NOMO-1 treated with DMSO at 0.1 percent for 48 hours (cell line): ENCODE results near the gene KRTAP10-8.
"Not testable (repeated sequence)": the region's sequence is repeated elsewhere in the genome, so short reads cannot be mapped to it uniquely, and the experiment has no call there.

ENCODE experiments used
- DNase-seq: peaks from one replicate; lab custom pipeline; 2025; ENCODE audit not compliant: unreplicated experiment; lab: John Stamatoyannopoulos, UW

KRTAP10-8 gene

DNA sequence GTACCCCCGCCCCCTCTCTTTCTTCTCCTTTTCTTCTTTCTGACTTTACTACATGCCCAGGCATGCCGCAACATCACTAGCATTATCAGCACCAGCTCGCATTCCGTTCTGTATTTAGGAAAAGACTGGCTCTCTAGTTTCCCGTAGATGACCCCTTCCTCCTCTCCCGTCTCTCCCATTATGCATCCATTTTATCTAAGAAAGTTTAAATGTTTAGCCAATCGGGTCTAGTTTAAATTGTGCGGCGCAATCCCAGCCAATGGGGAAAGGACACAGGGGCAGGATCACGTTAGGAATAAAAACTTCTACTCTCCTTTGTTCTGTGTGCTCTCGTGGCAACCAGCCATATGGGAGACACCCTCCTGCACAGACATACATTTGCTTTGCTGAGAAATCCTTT is 13.8 kb upstream of the KRTAP10-8 start:
- no peak for DNase-seq

DNA sequence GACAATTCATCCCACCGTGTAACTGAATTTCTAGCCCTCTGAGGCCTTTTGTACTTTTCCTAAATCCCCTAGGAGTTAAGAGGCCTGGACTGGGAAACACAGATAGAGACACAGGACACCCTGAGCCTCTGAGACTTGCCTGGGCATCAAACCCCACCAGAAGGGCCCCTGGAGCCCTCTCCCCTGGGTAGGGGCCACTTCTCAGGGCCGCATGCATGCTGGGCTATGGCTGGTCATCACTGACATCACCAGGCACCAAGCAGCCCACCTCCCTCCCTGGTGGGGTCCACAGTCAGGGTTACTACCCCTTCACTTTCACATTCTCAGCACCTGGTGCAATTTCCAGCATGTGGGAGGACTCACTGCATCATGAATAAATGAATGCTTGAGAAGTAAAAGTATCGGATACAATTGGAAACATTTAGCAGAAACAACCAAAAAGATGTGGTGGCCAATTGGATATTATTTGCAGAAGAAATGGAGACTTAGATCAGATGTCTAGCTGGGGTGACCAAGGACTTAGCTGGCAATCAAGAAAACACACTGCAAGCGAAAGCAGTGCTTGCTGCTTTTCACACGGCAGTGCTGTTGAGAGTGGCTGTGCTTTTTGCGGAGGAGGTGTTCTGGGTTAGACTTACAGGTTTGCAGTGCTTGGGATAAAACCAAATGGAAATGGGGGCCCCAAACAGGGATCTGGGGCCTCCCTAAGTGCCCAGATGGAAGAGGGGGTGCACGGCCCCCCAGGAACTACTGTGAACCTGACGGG is 12.4 kb upstream of the KRTAP10-8 start:
- DNase-seq: no peak

DNA sequence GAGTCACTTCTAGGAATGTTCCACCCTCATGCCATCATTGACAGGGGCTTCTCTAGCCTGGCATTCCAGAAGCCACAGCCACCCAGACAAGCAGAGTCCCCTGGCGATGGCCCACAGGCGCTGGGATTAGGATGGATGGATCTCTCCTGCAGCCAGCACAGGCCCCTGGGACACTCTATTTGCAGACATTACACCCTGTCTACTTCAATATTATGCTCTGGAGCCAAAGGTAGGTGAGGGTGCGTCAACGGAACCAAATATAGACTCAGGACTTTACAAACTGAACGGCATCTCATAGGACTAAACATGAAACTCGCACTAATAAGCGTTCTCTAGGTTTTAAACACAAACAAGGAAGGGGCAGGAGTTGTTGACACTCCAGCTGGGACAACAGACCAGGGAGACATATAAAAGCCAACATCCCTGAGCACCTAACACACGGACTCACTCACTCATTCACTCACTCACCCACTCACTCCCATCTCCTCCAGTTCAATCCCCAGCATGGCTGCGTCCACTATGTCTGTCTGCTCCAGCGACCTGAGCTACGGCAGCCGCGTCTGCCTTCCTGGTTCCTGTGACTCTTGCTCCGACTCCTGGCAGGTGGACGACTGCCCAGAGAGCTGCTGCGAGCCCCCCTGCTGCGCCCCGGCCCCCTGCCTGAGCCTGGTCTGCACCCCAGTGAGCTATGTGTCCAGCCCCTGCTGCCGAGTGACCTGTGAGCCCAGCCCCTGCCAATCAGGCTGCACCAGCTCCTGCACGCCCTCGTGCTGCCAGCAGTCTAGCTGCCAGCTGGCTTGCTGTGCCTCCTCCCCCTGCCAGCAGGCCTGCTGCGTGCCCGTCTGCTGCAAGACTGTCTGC is 11.5 kb upstream of the KRTAP10-8 start, which contains the start of gene KRTAP10-7:
Gene KRTAP10-7 (plus strand): TSS at position 480 of the 861 bp plus-strand sequence. CDS start 25 bp downstream, at position 505.
- not testable (repeated sequence) for DNase-seq

DNA sequence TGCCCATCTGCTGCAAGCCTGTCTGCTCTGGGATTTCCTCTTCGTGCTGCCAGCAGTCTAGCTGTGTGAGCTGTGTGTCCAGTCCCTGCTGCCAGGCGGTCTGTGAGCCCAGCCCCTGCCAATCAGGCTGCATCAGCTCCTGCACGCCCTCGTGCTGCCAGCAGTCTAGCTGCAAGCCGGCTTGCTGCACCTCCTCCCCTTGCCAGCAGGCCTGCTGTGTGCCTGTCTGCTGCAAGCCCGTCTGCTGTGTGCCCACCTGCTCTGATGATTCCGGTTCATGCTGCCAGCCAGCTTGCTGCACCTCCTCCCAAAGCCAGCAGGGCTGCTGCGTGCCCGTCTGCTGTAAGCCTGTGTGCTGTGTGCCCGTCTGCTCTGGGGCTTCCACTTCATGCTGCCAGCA is 10.8 kb upstream of the KRTAP10-8 start:
- DNase-seq: not testable (repeated sequence)

DNA sequence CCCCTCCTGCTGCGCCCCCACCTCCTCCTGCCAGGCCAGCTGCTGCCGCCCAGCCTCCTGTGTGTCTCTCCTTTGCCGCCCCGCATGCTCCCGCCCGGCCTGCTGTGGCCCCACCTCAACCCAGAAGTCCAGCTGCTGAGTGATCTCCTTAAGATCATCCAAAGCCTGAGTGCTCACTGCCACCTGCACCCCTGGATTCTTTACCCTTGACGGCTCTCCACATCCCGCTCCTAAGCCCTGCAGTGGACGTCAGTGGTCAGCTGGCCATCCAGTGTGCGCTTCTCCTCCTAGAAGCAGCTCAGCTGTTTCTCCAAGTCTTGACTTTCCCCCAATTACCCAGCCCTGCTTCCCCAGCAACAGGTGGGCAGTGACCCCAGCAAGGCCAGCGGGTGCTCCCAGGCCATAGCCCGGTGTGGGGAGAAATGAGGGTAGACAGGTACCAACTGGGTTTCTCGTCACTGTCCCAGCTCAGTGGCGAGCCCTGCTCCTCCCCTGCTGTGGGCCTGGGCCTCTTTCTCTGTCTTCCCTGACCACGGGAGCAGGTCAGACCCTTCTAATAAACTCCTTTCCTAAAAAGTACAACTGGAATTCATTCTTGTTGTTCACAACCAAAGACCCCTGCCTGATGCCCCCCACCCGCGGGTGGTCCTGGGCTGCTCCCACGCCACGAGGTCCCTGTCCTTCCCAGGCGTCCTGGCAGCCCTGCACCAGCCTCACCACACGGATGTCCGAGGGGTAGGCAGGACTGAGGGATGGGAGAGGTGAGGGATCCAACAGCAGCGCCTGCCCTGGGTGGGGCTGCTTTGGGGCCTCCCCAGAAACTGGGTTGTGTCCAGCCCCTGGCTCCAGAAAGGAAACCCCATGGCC is 10.1 kb upstream of the KRTAP10-8 start:
- DNase-seq: no peak

DNA sequence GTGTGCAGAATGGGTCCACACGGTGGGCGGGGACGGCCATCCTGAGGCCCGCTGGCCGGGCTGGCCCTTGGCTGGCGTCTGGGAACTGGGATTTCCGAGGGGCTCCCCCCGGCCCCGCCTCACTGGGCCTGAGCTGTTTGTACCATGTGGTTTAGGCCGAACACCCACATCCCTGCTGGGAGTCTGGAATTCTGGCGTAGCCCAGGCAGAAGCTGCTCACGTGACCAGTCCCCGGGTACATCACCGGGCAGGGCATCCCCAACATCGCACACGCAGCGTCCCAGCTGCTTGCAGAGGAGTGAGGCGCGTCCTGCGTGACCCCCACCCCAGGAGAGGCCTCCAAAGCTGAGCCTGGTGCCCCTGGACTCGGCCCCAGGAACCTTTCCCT is 9.4 kb upstream of the KRTAP10-8 start:
- no peak for DNase-seq

DNA sequence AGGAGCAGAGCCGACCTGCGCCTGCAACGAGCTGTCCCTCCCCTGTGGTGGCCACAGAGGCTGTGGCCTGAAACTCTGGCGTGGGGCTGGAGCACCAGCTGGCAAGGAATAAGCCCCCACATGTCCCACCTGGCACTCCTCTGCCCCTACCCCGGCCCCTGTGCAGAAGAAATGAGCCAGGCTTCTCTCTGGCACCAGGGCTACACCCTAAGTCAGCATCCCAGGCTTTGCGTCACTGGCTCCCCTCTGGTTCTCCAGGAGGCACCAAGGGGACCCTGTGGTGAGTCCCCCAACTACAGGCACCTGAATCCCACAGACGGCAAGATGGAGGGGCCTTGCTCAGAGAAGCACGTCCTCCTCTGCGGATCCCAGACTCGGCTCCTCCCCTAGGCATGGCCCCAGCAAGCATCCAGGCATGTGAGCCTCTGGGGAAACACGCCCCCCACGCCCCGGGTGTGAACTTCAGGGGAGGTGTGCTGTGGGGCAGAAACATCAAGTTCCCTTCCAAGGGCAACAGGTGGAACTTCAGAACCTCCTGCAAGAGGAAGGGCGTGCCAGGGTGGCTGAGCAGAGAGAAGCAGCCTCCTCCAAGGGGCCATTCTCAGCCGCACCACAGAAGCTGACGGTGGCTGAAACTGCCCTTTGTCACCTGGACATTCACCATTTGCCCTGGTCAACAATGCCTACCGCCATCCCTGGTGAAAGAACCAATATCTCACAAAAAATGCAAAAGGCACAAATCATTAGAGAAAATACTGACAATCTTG is 8.6 kb upstream of the KRTAP10-8 start:
- DNase-seq: no peak

DNA sequence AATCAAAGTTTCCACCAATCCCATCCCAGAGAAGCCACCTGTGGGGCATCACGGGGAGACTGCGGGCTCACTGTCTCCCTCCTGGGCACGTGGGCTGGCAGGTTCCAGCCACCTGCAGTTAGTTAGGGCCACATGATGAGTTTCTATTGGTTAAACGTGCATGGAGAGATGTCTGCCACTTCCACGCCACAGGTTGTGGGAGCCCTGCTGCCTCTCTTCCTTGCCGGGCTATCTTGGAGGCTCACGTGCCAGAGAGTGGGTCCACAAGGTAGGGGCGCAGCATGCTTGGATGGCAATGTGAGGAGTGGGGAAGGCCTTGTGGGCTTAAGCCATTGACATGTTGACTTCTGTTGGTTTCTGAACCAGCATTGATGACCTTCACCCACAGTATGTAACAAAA is 8.0 kb upstream of the KRTAP10-8 start:
- DNase-seq: no peak

DNA sequence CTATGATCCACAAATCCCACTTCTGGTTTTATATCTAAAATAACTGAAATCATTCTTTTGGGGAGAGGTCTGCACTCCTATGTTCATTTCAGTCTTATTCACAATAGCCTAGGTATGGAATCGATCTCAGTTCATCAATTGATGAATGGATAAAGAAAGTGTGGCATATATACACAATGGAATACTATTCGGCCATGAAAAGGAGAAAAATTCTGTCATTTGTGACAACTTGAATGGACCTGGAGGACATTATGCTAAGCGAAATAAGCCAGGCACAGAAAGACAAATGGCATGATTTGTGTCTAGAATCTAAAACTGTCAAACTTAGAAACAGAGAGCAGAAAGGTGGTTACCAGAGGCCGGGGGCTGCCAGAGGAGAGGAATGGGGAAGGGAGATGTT is 5.4 kb upstream of the KRTAP10-8 start:
- DNase-seq: no peak

DNA sequence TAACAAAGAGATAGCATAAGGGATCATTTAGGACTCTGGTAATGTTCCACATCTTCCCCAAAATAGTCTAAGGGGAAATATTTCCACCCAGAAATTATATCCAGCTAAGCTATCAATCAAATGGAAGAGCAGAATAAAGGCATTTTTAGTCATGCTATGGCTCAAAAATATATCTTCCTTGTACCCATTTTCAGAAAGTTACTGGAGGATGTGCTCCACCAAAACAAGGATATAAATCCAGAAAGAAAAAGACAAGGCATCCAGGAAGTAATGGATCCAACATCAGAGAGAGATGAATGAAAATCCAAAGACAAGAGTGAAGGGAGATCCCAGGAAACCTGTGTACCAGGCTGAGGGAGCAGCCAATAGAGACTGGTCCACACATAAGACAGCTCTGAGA is 2.7 kb upstream of the KRTAP10-8 start:
- DNase-seq: no peak

DNA sequence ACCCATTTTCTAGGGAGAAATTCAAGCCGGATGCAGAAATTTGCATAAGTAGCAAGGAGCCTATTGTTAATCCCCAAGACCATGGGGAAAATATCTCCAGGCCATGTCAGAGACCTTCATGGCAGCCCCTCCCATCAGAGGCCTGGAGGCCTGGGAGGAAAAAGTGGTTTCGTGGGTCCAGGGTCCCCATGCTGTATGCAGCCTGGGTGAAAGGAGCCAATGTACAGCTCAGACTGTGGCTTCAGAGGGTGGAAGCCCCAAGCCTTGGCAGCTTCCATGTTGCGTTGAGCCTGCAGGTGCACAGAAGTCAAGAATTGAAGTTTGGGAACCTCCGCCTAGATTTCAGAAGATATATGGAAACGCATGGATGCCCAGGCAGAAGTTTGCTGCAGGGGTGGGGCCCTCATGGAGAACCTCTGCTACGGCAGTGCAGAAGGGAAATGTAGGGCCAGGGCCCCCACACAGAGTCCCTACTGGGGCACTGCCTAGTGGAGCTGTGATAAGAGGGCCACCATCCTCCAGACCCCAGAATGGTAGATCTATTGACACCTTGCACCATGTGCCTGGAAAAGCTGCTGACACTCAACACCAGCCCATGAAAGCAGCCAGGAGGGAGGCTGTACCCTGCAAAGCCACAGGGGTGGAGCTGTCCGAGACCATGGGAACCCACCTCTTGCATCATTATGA is 1.6 kb upstream of the KRTAP10-8 start:
- DNase-seq: not testable (repeated sequence)

DNA sequence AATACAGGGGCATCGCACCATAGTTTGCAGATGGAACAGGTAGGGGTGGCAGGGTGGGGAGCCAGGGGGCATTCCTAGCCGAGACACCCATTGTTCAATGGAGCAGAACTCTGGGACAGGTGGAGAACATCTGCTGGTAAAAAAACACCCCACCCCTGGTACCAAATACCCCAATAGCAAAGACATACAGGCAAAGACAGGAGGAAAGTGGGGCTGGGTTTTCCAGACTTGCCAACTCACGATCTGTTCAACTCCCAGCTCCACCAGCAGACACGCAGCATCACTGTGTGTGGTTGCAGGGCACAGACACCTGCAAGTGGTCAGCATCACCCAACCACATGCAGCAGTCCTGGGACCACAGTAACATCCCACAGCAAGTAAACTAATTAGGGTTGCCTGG is 328 bp upstream of the KRTAP10-8 start:
- DNase-seq: no peak

DNA sequence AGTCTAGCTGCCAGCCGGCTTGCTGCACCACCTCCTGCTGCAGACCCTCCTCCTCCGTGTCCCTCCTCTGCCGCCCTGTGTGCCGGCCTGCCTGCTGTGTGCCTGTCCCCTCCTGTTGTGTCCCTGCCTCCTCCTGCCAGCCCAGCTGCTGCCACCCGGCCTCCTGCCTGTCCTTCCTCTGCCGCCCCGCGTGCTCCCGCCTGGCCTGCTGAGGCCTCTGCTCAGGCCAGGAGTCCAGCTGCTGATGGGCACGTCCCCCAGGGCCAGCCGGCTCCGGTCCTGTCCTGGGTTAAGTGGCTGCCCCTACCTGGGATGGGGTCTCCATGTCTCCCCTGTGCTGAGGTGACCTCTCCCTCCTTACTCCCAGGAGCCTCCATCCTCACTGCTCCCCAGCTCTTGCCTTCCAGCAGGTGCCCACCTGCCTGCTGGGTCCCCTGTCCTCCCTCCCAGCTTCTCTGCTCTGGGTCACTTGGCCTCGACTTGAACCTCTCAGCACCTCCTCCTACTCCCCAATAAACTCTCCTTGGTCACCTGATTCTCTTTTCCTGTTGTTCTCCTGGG is 870 bp downstream of the KRTAP10-8 start:
- no peak for DNase-seq

DNA sequence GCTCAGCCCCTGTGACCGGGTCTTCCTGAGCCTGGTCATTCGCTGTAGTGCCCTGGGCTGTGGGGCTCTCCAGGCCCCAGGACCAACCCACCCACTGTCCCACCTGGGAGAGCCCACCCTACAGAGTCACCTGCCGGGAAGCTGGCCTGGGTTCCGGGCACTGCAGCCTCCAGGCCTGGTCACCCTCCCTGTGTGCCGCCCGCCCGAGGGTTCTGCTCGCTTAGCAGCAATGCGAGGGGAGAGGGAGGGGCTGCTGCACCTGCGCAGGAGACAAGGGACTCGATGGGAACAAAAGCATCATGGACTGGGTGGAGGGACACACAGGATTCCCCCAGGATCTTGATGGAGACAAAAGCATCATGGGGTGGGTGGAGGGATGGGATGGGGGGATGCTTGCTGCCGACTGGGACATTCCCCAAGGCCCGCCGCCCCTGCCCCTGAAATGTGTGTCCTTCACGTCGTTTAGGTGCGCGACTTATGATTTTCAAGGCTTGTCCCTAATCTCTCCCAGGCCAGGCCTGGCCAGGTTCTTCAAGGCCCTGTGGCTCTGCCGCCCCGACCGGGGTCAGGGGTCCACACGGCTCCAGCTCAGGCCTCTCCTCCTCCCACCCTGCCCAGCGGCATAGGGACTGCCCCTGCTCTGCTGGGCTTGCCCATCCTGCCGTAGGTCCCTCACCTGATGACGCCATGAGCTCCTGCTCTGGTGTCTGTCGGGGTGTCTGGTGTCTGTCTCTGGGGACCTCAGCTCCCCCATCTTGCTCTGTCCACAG is 1.7 kb downstream of the KRTAP10-8 start:
- DNase-seq: no peak

DNA sequence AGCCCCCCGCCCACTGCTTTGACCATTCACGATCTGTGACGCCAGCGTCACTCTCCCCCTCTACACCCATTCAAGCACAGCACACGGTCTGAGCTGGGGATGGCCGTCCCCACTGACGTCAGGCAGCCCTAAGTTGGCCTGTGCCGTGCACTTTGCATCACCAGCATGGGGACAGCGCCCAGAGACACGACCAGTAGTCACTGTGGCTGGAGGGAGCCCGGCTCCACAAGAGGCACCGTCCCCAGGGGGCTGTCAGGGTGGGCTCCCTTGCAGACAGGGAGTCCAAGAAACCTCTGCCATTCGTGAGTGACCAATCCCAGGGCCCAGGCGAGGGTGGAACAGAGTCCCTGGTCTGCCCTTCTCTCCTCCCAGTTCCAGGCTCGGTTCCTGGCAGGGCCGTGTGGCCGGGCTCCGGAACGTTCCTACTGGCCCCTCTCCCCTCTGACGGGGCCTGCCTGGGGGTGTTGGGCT is 2.3 kb downstream of the KRTAP10-8 start:
- no peak for DNase-seq

DNA sequence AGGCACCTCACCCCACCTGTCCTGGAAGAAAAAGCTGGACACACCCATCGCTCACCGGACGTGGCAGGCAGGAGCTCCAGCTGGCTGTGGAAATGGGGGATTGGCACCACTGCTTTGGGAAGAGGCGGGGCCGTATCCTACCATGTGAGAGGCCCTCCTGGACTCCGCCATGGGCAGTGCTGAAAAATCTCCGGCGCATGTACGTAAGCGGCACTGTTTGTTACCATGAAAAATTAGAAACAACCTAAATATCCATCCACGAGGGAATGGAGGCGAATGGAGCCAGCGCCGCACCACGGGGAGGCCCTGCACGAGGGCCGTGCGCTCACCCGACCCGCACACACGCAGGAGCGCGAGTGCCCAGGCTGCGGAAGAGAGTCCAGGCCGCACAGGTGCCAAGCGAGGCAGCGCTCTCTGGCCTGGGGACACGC is 3.1 kb downstream of the KRTAP10-8 start:
- DNase-seq: no peak

DNA sequence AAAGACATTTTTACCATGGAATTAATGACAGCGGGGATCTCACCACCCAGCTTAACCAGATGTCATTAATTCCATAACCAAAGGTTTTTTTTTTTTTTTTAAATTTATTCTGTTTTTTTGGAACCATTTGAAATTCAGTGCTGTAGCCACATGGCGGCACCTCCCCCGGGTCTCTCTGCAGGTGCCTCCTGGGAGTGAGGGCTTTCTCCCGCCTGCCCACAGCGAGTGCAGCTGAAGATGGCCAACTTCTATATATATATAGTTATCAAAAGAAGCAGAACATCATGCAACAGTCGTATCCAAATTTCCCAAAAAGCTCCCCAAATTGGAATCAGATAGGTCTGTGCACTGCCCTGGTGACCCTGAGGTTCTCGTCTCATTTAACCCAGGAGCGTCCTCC is 3.6 kb downstream of the KRTAP10-8 start:
- no peak for DNase-seq

DNA sequence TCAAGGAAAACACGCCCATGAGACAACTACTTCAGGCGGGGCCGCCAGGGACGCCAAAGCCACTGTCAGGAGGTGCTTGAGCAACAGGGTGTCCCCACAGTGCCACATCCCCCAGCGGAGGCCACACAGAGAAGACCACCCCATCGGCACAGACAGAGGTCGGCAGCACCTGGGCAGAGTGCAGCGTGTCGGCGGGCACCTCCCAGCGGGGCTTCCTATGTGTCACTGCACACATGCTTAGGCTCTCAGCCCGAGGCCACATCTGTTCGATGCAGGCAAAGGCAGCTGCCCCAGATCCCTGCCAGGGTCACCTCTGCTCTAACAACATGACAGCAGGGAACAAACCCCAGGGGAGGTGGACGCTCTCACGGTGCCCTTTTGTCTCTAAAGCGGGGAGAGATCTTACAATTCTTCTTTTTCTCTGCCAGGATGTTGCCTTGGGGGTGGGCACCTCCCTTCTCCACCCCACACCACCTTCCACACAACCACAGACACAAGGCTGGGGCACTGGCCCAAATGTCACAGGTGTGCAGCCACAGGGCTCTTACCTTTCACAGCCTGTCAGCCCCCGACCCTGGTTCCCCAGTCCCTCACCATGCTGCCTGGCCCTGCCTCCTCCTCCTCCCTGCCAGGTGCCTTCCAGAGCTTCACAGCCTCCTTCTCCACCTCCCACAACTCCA is 4.2 kb downstream of the KRTAP10-8 start:
- DNase-seq: no peak
